ENCODE measurements around the gene LSAMP. TPM values are rescaled to one million over a fixed set of nuclear protein-coding genes. Genes with fewer than 3 reads are reported as not detected.
A peak's percentile ranks its signal among the peaks of the same experiment; 100 is the strongest.
"Not testable (repeated sequence)": the region's sequence is repeated elsewhere in the genome, so short reads cannot be mapped to it uniquely, and the experiment has no call there.

Gene LSAMP
- total RNA-seq, 2 donors from 2014 or later = 1.9 to 5.4 TPM

DNA sequence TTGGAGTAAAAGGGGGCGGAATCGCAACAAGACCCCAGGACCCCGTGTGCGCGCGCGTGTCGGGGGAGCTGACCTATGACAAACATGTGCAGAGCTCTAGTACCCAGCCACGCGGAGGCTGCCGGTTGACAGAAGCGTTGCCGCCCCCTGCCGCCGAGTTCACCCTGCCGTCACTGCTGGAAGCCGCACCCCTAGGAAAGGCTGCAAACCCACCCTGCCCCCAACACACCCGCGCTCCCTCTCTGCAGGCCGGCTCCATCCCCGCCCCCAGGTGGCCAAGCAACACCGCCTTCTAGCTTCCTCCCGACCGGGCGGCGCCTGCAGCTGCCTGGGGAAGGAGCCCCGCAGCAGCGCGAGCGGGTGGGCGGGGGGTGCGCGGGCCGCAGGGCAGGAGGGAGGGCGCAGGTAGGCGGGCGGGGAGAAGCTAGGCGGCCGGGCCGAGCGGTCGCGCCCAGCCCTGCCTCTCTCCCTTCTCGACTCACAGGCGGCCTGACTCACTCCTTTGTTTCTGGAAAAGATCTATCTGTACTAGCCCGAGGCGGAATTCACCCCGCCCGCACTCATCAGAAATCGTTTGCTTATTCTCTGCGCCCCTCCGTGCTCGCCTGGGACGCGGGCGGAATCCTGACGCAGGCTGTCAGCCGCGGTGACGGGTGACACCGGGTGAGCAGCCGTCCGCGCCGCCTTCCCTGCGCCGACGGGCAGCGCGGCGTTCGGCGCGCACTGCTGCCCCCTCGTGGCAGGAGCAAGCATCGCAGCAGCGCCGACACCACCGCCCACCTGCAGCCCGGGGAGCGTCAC is 661.1 kb downstream of the LSAMP start:
- Histone ChIP-seq H3K9me3 (no peaks in the 10 kb centered on the region), H3K27ac (peak overlapping the region; percentile 85 to 92), H3K4me3 (peak overlapping the region; percentile 84), H3K27me3 (replicated peaks; ENCODE audit: insufficient read depth) (no peaks in the 10 kb centered on the region), H3K36me3 (no peaks in the 10 kb centered on the region), H3K4me1 (ENCODE audit: control insufficient read depth in 1 of 2, low read depth in 2 of 2) (peaks cover 0 to 9% of the 10 kb centered on the region in 2 donors)
- DNase-seq (ENCODE audit: low spot score) (peak; percentile 69), ATAC-seq (ENCODE audit: insufficient number of reproducible peaks, low FRiP score, low read depth) (peak; percentile 75)
- TF ChIP-seq, protein P1, sequence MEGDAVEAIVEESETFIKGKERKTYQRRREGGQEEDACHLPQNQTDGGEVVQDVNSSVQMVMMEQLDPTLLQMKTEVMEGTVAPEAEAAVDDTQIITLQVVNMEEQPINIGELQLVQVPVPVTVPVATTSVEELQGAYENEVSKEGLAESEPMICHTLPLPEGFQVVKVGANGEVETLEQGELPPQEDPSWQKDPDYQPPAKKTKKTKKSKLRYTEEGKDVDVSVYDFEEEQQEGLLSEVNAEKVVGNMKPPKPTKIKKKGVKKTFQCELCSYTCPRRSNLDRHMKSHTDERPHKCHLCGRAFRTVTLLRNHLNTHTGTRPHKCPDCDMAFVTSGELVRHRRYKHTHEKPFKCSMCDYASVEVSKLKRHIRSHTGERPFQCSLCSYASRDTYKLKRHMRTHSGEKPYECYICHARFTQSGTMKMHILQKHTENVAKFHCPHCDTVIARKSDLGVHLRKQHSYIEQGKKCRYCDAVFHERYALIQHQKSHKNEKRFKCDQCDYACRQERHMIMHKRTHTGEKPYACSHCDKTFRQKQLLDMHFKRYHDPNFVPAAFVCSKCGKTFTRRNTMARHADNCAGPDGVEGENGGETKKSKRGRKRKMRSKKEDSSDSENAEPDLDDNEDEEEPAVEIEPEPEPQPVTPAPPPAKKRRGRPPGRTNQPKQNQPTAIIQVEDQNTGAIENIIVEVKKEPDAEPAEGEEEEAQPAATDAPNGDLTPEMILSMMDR (IDR thresholded peaks at IDR 0.05) = peak; percentile 98

DNA sequence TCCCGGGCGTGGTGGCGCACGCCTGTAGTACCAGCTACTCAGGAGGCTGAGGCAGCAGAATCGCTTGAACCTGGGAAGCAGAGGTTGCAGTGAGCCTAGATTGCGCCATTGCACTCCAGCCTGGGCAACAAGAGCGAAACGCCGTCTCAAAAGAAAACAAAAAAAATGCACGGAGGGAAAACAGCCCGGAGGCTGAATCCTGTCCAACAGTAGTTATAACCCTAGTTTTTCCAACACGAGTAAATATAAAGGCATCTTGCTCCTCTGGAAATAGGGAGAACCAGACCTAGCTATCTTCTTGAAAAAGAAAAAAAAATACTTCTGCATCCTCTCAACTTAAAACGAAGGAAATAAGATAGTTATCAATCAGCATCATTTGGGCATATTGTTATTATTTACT is 661.9 kb downstream of the LSAMP start:
- not testable (repeated sequence) for H3K27me3 ChIP-seq (replicated peaks; ENCODE audit: insufficient read depth); DNase-seq (ENCODE audit: low spot score); H3K9me3 ChIP-seq; H3K36me3 ChIP-seq; ATAC-seq (ENCODE audit: insufficient number of reproducible peaks, low FRiP score, low read depth); H3K4me1 ChIP-seq (ENCODE audit: control insufficient read depth in 1 of 2, low read depth in 2 of 2)
- H3K27ac ChIP-seq = peak overlapping the region in 1 of 2 donors; percentile 92
- H3K4me3 ChIP-seq = peak overlapping the region; percentile 84

DNA sequence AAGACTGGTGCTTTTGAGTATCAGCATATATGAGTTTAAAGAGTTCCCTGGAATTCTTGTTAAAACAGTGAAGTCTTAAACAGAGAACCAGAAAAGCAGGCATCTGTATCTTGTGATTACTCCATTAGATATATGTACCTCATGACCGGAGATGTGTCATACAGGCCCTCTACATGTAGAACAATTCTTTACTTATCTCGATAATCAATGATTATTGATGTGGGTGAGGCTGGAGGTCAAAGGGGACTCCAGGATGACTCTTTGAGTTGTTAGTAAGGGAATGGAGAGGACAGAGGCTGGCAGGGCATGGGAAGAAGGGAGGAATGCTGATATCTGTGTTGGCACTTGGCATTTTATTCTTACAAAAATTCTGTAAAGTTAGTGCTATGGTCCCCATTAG is 666.3 kb downstream of the LSAMP start:
- H3K9me3 ChIP-seq = no peaks in the 10 kb centered on the region
- ATAC-seq (ENCODE audit: insufficient number of reproducible peaks, low FRiP score, low read depth) = no peak
- no peak overlapping the region for H3K27ac ChIP-seq
- DNase-seq (ENCODE audit: low spot score) = no peak
- peaks cover 0 to 5% of the 10 kb centered on the region in 2 donors for H3K4me1 ChIP-seq (ENCODE audit: control insufficient read depth in 1 of 2, low read depth in 2 of 2)
- H3K4me3 ChIP-seq = no peak overlapping the region
- no peaks in the 10 kb centered on the region for H3K27me3 ChIP-seq (replicated peaks; ENCODE audit: insufficient read depth)
- TF ChIP-seq, protein P1 (IDR thresholded peaks at IDR 0.05) = no peak
- no peaks in the 10 kb centered on the region for H3K36me3 ChIP-seq

DNA sequence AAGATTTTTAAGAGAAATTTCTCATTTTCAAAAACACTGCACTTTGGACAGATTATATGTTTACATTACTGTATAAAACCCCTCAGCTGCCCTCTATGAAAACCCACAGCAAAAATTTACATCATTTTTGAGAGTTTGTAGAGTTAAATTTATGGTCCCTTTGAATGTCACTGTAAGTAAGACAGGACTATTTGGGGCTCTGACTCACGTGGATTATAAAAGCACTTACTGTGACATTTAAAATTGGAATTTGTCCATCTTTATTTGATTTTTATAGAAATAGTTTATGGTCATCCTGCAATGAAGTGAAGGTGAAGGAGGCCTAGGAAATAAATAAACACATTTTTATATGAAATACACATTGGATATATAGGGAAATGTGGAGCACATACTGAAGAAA is 672.3 kb downstream of the LSAMP start:
- Histone ChIP-seq H3K9me3 (no peaks in the 10 kb centered on the region), H3K4me3 (no peak overlapping the region), H3K27me3 (replicated peaks; ENCODE audit: insufficient read depth) (no peaks in the 10 kb centered on the region), H3K36me3 (no peaks in the 10 kb centered on the region), H3K4me1 (ENCODE audit: control insufficient read depth in 1 of 2, low read depth in 2 of 2) (no peaks in the 10 kb centered on the region), H3K27ac (no peak overlapping the region)
- ATAC-seq (ENCODE audit: insufficient number of reproducible peaks, low FRiP score, low read depth) = no peak
- TF ChIP-seq, protein P1 (IDR thresholded peaks at IDR 0.05) = no peak
- DNase-seq (ENCODE audit: low spot score) = no peak

DNA sequence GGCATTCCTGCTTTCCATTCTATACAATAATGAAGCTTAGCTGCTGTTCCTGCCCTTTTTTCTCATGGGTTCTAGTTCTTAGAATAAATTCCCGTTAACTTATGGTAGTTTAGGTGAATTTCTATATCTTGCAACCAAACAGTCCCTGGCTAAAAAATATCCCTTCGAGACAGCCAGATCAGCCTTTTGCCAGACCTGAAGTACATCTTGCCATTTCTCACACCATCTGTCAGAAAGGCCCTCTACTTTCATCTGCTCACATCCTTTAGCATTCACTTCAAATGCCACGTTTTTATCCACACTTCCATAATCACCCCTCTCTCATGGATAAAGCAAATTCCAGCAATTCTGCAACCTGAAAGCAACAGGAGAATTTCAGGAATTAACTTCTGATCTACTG is 676.6 kb downstream of the LSAMP start:
- no peak for DNase-seq (ENCODE audit: low spot score)
- Histone ChIP-seq H3K27me3 (replicated peaks; ENCODE audit: insufficient read depth) (no peaks in the 10 kb centered on the region), H3K9me3 (no peaks in the 10 kb centered on the region), H3K36me3 (no peaks in the 10 kb centered on the region), H3K27ac (no peak overlapping the region), H3K4me3 (no peak overlapping the region), H3K4me1 (ENCODE audit: control insufficient read depth in 1 of 2, low read depth in 2 of 2) (no peaks in the 10 kb centered on the region)
- no peak for ATAC-seq (ENCODE audit: insufficient number of reproducible peaks, low FRiP score, low read depth)
- TF ChIP-seq, protein P1 (IDR thresholded peaks at IDR 0.05) = no peak
